CD4-positive, alpha-beta memory T cell (primary cell): ENCODE measurements around the gene PACSIN2. TPM values are rescaled to one million over a fixed set of nuclear protein-coding genes. Genes with fewer than 3 reads are reported as not detected.
"Not testable (repeated sequence)": the region's sequence is repeated elsewhere in the genome, so short reads cannot be mapped to it uniquely, and the experiment has no call there.

Experiments used
- CTCF ChIA-PET: fragments of 350-600 bp; sonication (Branson Sonifier 250); formaldehyde crosslinking; loops from one replicate; lab custom pipeline; 2021; ENCODE audit warnings: inconsistent platforms; ENCODE audit not compliant: partially characterized antibody; lab: Charles Lee
- POLR2A ChIA-PET: fragments of 350-600 bp; sonication (Branson Sonifier 250); formaldehyde crosslinking; loops from one replicate; lab custom pipeline; 2021; ENCODE audit not compliant: partially characterized antibody; lab: Charles Lee
- DNase-seq, 5 donors: peaks; one replicate each; pipeline versions ENCODE4 v3.0.0 to v3.0.0-alpha.2; 2020 to 2022; ENCODE audit warnings: mixed read lengths in 1 of 5
- H3K27ac ChIP-seq: one replicate; pipeline ENCODE4 v1.7.0; 2013; ENCODE audit warnings: low read depth, low read length
- H3K27me3 ChIP-seq: 2 replicates; pipeline ENCODE4 v1.7.0; 2013; ENCODE audit warnings: mild to moderate bottlenecking, low read length, moderate library complexity; ENCODE audit not compliant: insufficient read depth
- H3K36me3 ChIP-seq: 2 replicates; pipeline ENCODE4 v1.7.0; 2013; ENCODE audit warnings: mild to moderate bottlenecking, low read length, moderate library complexity; ENCODE audit not compliant: insufficient read depth
- H3K4me1 ChIP-seq: 2 replicates; pipeline ENCODE4 v1.7.0; 2013; ENCODE audit warnings: mild to moderate bottlenecking, low read length, moderate library complexity; ENCODE audit not compliant: insufficient read depth
- H3K4me3 ChIP-seq, 2 donors: one replicate each; pipeline ENCODE4 v1.7.0; 2013; ENCODE audit warnings: low read length in 2 of 2, mild to moderate bottlenecking in 1 of 2
- H3K9me3 ChIP-seq, 2 donors: one replicate each; pipeline ENCODE4 v1.7.0; 2013; ENCODE audit warnings: low read length in 2 of 2, control low read depth in 1 of 2; ENCODE audit not compliant: control insufficient read depth in 1 of 2
- H3K27ac Mint-ChIP-seq, 7 donors: one replicate each; pipeline ENCODE4 v1.8.0; 2020 to 2021; ENCODE audit warnings: mixed read lengths in 7 of 7, mild to moderate bottlenecking in 6 of 7, inconsistent platforms in 3 of 7, moderate library complexity in 3 of 7
- H3K27me3 Mint-ChIP-seq, 2 donors: one replicate each; pipeline ENCODE4 v1.8.0; 2020 to 2021; ENCODE audit warnings: mixed read lengths in 2 of 2
- H3K36me3 Mint-ChIP-seq, 2 donors: one replicate each; pipeline ENCODE4 v1.8.0; 2020 to 2021; ENCODE audit warnings: mixed read lengths in 2 of 2, inconsistent platforms in 1 of 2, mild to moderate bottlenecking in 1 of 2
- H3K4me1 Mint-ChIP-seq, 4 donors: one replicate each; pipeline ENCODE4 v1.8.0; 2020 to 2021; ENCODE audit warnings: mixed read lengths in 4 of 4, mild to moderate bottlenecking in 1 of 4
- H3K4me3 Mint-ChIP-seq, 8 donors: one replicate each; pipeline ENCODE4 v1.8.0; 2020 to 2021; ENCODE audit warnings: mixed read lengths in 8 of 8, mild to moderate bottlenecking in 7 of 8, moderate library complexity in 6 of 8, inconsistent platforms in 3 of 8
- H3K9me3 Mint-ChIP-seq, 8 donors: one replicate each; pipeline ENCODE4 v1.8.0; 2020 to 2021; ENCODE audit warnings: mixed read lengths in 8 of 8, mild to moderate bottlenecking in 5 of 8, inconsistent platforms in 3 of 8, moderate library complexity in 1 of 8
- intact Hi-C: fragments of 100-400 bp; cut with micrococcal nuclease; formaldehyde crosslinking; loops from one replicate; pipeline ENCODE4 v1.15.1; 2023
- polyA plus RNA-seq, 2 donors: library from polyadenylated mRNA; unstranded; fragments of 300-500 nt; fragmentation: Illumina TruSeq; gene quantifications; one replicate each; pipeline ENCODE4 v1.2.3, GENCODE V29; 2021
- total RNA-seq, 2 experiments: library from RNA; stranded (reverse); gene quantifications; one replicate each; pipeline ENCODE4 v1.2.3, GENCODE V29; 2021

PACSIN2 gene
- total and polyA plus RNA-seq, 4 experiments from 2014 or later, result 24.6 to 55.0 (median 45.2) TPM

DNA sequence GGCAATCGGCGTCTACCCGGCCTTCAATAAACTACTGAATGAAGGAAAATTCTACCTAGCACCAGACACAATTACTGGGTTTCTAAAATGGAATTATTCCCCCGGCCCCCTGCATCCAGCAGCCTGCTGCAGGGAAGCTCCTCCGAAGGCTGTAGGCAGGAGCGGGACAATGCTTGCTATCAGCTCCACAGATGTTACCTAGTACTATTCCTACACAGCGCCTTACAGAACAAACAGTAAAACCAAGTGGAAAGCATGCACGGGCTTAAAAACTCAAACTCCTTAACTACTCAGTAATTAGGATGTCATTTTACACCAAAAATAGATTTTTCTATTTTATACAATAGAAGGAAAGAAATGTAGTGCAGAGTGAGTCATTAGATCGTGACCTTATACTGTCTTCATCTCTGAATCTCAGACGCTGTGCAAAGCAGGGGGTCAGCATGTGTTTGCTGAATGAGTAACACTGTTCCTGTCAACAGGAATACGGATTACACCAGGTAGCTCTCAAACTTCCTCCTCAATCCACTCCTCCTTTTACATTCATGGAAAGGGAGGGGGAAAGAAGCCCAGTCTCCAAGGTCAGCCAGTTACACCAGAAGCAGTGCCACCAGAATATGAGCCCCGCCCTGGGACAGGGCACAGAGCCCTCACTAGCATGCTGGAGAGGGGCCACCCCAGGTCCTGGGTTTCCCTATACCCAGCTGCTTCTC is 74.9 kb downstream of the PACSIN2 start:
- no peaks in the 10 kb centered on the region for H3K9me3 ChIP-seq
- intact Hi-C loops, result no loop called here
- H3K36me3 ChIP-seq, result no peaks in the 10 kb centered on the region
- peaks cover 2 to 3% of the 10 kb centered on the region in 2 donors for H3K36me3 Mint-ChIP-seq
- no peaks in the 10 kb centered on the region for H3K9me3 Mint-ChIP-seq
- no peak overlapping the region for H3K4me3 Mint-ChIP-seq
- DNase-seq, result no peak
- peak overlapping the region in 2 of 7 donors; percentile 17 to 55 for H3K27ac Mint-ChIP-seq
- no peak overlapping the region for H3K27ac ChIP-seq
- peaks cover 31 to 58% (median 49%) of the 10 kb centered on the region in 4 donors for H3K4me1 Mint-ChIP-seq
- H3K27me3 Mint-ChIP-seq, result no peaks in the 10 kb centered on the region
- peaks cover 24% of the 10 kb centered on the region for H3K4me1 ChIP-seq
- ChIA-PET POLR2A (no interaction called here), CTCF (no interaction called here)
- H3K4me3 ChIP-seq, result no peak overlapping the region
- H3K27me3 ChIP-seq, result no peaks in the 10 kb centered on the region

DNA sequence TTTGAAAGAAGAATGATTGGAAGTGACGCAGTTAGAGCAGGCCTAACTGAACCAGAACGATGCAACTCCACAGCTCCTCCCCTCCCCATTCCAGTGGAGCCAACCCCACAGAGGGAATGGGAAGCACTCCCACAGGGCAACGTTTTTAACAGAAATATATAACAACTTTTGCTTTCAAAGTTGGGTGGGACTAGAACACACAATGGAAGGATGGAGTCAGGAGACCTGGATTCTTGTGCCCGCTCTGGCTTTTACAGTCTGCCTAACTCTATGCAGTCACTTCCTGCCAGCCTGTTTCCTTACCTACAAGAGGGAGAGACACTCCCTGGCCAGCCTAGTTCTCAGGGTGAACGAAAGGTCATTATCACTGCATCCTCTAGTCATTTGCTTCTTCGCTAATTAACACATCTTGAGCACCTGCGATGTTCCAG is 75.5 kb downstream of the PACSIN2 start:
- peaks cover 27% of the 10 kb centered on the region for H3K4me1 ChIP-seq
- Mint-ChIP-seq H3K36me3 (peaks cover 2 to 3% of the 10 kb centered on the region in 2 donors), H3K4me1 (peaks cover 35 to 63% (median 52%) of the 10 kb centered on the region in 4 donors), H3K27ac (peak overlapping the region in 3 of 7 donors; percentile 17 to 55 (median 25)), H3K9me3 (no peaks in the 10 kb centered on the region), H3K27me3 (no peaks in the 10 kb centered on the region), H3K4me3 (no peak overlapping the region)
- ChIA-PET POLR2A (no interaction called here), CTCF (no interaction called here)
- H3K27ac ChIP-seq, result no peak overlapping the region
- no peaks in the 10 kb centered on the region for H3K9me3 ChIP-seq
- H3K4me3 ChIP-seq, result no peak overlapping the region
- no peaks in the 10 kb centered on the region for H3K27me3 ChIP-seq
- DNase-seq, result no peak
- intact Hi-C loops, result no loop called here
- H3K36me3 ChIP-seq, result no peaks in the 10 kb centered on the region

DNA sequence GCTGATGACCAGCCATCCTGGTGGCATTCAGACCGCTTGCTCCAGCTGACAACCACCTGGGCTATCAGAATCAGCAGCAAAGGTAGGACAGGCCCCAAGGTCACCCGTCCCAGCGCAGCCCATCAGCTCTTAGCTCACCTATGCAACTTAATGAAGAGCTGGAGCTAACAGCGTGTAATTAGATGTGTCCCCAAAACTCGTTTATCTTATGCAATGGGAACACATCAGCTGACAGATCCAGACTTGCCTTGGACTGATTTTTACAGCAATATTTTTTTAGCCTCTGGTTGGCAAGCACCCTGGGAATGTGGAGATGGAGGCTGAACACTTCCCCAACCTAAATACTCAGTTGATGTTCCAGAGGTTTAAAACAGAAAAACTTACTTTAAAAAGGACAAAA is 76.0 kb downstream of the PACSIN2 start:
- H3K4me1 ChIP-seq, result peaks cover 32% of the 10 kb centered on the region
- no peak for DNase-seq

DNA sequence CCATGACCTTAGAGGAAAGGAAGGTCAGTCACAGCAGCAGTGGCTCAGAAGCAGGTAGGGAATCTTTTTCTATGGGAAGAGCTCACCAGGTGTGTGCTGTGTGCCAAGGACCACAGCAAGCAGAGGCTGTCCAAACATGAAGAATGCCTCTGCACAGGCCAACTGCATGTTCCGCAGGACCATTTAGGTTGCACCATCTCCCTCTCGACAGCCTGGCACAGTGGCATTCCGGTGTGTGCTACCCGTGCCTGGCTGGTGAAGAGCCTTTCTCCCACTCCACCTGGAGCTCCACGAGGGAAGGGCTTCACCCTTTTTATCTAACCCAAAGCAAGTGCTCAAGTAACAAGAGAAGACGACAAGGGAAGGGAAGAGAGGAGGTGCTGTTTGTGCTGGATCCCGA is 76.5 kb downstream of the PACSIN2 start:
- Histone ChIP-seq H3K27ac (no peak overlapping the region), H3K27me3 (no peaks in the 10 kb centered on the region), H3K4me1 (peaks cover 38% of the 10 kb centered on the region), H3K4me3 (no peak overlapping the region), H3K9me3 (no peaks in the 10 kb centered on the region), H3K36me3 (no peaks in the 10 kb centered on the region)
- no peak overlapping the region for H3K4me3 Mint-ChIP-seq
- CTCF ChIA-PET, result no interaction called here
- H3K36me3 Mint-ChIP-seq, result peaks cover 2 to 3% of the 10 kb centered on the region in 2 donors
- no peaks in the 10 kb centered on the region for H3K27me3 Mint-ChIP-seq
- peak overlapping the region in 3 of 7 donors; percentile 42 to 53 (median 42) for H3K27ac Mint-ChIP-seq
- peaks cover 44 to 73% (median 60%) of the 10 kb centered on the region in 4 donors for H3K4me1 Mint-ChIP-seq
- intact Hi-C loops, result no loop called here
- no peaks in the 10 kb centered on the region for H3K9me3 Mint-ChIP-seq
- DNase-seq, result no peak
- POLR2A ChIA-PET, result no interaction called here

More for the DNA sequence above, 76.0 kb downstream of the PACSIN2 start:
- Histone ChIP-seq H3K27ac (no peak overlapping the region), H3K4me3 (no peak overlapping the region), H3K27me3 (no peaks in the 10 kb centered on the region), H3K36me3 (no peaks in the 10 kb centered on the region), H3K9me3 (no peaks in the 10 kb centered on the region)
- peaks cover 2 to 3% of the 10 kb centered on the region in 2 donors for H3K36me3 Mint-ChIP-seq
- ChIA-PET POLR2A (no interaction called here), CTCF (no interaction called here)
- no peaks in the 10 kb centered on the region for H3K9me3 Mint-ChIP-seq
- peaks cover 38 to 67% (median 55%) of the 10 kb centered on the region in 4 donors for H3K4me1 Mint-ChIP-seq
- intact Hi-C loops, result no loop called here
- no peak overlapping the region for H3K27ac Mint-ChIP-seq
- no peaks in the 10 kb centered on the region for H3K27me3 Mint-ChIP-seq
- H3K4me3 Mint-ChIP-seq, result no peak overlapping the region

DNA sequence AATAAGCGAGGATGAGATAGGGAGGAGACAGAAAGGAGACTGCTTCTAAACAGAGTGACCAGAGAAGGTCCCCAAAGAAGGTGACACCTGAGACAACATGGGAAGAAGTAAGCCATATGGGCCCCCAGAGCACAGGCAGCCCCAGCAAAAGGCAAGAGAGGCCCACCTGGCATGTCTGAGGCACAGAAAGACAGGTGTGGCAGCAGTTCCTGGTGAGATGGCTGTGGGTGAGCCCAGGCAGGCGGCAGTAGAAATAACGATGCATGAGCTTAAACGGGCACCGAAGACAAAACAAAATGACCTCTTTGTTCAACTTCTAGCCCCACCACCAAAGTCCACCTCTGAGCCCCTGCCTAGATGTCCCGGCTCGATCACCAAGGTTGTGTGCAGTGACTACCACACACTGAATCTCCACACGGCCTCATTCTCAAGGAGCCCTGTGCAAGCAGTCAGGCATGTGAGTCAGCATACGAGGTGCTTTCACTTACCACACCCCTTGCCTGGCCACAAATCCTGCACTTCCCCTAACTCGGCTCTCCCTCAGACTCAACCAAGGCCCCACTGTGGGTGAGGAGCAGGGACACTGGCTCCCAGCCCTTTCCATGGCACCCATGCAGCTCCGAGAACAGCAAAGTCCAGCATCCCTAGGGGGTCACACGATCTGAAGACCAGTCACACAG is 77.6 kb downstream of the PACSIN2 start:
- H3K4me3 ChIP-seq, result no peak overlapping the region
- ChIA-PET POLR2A (interaction anchor here (0.6 kb wide), 1 partner anchor 775 kb away, joined by 3 read pairs; no protein-coding TSS in a partner anchor), CTCF (interaction anchor here (0.8 kb wide), 1 partner anchor 14 kb away, joined by 3 read pairs; no protein-coding TSS in a partner anchor)
- H3K4me3 Mint-ChIP-seq, result peak overlapping the region in 3 of 8 donors; percentile 7 to 52 (median 28)
- H3K4me1 ChIP-seq, result peaks cover 46% of the 10 kb centered on the region
- no peaks in the 10 kb centered on the region for H3K27me3 Mint-ChIP-seq
- no peaks in the 10 kb centered on the region for H3K27me3 ChIP-seq
- no peaks in the 10 kb centered on the region for H3K9me3 ChIP-seq
- H3K9me3 Mint-ChIP-seq, result no peaks in the 10 kb centered on the region
- no peak overlapping the region for H3K27ac ChIP-seq
- peaks cover 50 to 83% (median 67%) of the 10 kb centered on the region in 4 donors for H3K4me1 Mint-ChIP-seq
- peak overlapping the region in 4 of 7 donors; percentile 47 to 77 (median 60) for H3K27ac Mint-ChIP-seq
- no peak for DNase-seq
- no peaks in the 10 kb centered on the region for H3K36me3 ChIP-seq
- intact Hi-C loops, result no loop called here
- peaks cover 2 to 3% of the 10 kb centered on the region in 2 donors for H3K36me3 Mint-ChIP-seq

DNA sequence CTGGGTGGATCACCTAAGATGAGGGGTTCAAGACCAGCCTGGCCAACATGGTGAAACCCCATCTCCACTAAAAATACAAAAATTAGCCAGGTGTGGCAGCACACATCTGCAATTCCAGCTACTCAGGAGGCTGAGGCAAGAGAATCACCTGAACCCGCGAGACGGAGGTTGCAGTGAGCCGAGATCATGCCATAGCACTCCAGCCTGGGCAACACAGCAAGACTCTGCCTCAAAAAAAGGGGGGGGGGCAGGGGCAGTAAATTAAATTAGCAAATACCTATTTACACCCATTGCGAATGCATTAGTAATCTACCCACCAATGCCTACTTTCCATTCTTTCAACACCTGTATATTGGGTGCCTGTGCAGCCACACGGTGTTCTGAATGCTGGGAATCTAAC is 78.3 kb downstream of the PACSIN2 start:
- H3K9me3 Mint-ChIP-seq, H3K27ac ChIP-seq, H3K27me3 Mint-ChIP-seq, H3K36me3 ChIP-seq, CTCF ChIA-PET, DNase-seq, H3K9me3 ChIP-seq, H3K4me3 Mint-ChIP-seq, H3K36me3 Mint-ChIP-seq, intact Hi-C loops, H3K4me3 ChIP-seq, H3K27me3 ChIP-seq: not testable (repeated sequence)
- POLR2A ChIA-PET, result interaction anchor here (0.6 kb wide), 1 partner anchor 776 kb away, joined by 3 read pairs; no protein-coding TSS in a partner anchor
- Mint-ChIP-seq H3K4me1 (peaks cover 56 to 90% (median 73%) of the 10 kb centered on the region in 4 donors), H3K27ac (peak overlapping the region in 1 of 7 donors; percentile 54)
- peaks cover 51% of the 10 kb centered on the region for H3K4me1 ChIP-seq

DNA sequence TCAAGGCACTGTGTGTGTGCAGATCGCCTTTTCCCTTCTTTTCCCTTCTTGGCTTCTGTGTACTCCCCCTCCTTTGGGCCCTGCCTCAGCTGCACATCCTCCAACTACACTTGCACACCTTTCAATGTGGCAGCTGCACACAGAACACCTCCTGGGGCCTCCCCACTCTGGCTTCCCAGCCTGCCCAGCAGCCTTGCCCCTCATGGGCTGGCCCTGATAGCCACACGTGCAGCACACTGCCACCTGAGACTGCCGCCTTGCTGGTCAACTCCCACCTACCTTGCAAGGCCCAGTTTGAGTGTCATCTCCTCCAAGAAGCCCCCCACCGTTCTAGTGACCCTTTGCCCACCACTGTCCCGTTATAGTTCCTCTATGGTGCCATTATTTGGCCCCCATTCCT is 80.6 kb downstream of the PACSIN2 start:
- Mint-ChIP-seq H3K36me3 (peaks cover 3 to 4% of the 10 kb centered on the region in 2 donors), H3K27me3 (no peaks in the 10 kb centered on the region), H3K4me1 (peaks cover 52 to 91% (median 73%) of the 10 kb centered on the region in 4 donors), H3K4me3 (peak overlapping the region in 4 of 8 donors; percentile 6 to 60 (median 16)), H3K27ac (peak overlapping the region in 5 of 7 donors; percentile 1 to 62 (median 61)), H3K9me3 (no peaks in the 10 kb centered on the region)
- intact Hi-C loops, result no loop called here
- ChIA-PET CTCF (interaction anchor here (0.8 kb wide), 1 partner anchor 15 kb away, joined by 3 read pairs; no protein-coding TSS in a partner anchor), POLR2A (no interaction called here)
- H3K4me1 ChIP-seq, result peaks cover 39% of the 10 kb centered on the region
- no peaks in the 10 kb centered on the region for H3K27me3 ChIP-seq
- H3K4me3 ChIP-seq, result no peak overlapping the region
- DNase-seq, result no peak
- H3K36me3 ChIP-seq, result no peaks in the 10 kb centered on the region
- no peak overlapping the region for H3K27ac ChIP-seq
- H3K9me3 ChIP-seq, result no peaks in the 10 kb centered on the region
